ENCODE data around the gene C4orf51.

Gene C4orf51

DNA sequence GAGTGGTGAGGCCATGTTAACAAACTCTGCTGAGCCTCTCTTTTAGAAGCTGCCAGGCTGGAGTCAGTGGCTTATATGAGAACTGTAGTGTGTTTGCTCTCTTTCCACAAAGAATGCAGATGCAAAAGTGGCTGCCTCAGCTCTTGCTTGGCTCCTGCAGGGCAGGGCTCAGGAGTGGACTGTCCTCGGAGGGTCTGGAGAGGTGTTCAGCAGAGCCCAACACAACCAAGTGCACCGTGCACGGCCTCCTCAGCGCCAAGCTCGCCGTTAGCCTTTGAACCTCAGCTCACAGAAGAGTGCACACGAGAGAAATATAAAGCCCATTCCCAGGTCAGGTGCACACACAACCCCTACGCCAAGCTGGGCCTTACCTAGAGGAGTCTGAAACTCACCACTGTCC lies 82.8 kb downstream of the C4orf51 start:
- Histone ChIP-seq H3K36me3 (peaks cover 33 to 82% (median 40%) of the 10 kb centered on the region in 3 donors), H3K27ac (no peak overlapping the region)
- intact Hi-C loops (cut with DNase I; ENCODE audit: low total_unique reads): no loop called here

DNA sequence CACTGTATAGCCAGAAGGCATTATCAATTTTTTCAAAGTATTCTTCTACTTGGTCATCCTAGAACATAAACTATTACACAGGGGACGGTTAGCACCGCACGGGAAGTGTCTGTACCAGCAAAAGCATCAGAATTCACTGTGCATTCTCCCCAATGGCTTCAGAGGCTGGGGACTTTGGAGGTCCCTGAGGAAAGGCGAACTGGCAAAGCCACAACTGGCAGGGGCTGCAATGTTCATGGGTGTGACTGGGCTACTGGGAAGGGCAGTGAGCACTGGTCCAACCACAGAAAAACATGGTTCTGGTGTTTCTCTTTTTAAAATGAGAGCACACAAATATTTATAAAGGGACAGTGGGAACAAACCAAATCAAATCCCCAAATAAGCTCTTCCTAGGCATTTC lies 83.5 kb downstream of the C4orf51 start:
- Histone ChIP-seq H3K27ac (no peak overlapping the region), H3K36me3 (peaks cover 33 to 82% (median 40%) of the 10 kb centered on the region in 3 donors), H3K9me3 (no peaks in the 10 kb centered on the region), H3K27me3 (no peaks in the 10 kb centered on the region), H3K4me3 (no peak overlapping the region), H3K4me1 (peaks cover 0 to 3% (median 0%) of the 10 kb centered on the region in 4 donors)
- intact Hi-C loops (cut with DNase I; ENCODE audit: low total_unique reads): no loop called here
- no peak for DNase-seq
- TF ChIP-seq, protein P1, sequence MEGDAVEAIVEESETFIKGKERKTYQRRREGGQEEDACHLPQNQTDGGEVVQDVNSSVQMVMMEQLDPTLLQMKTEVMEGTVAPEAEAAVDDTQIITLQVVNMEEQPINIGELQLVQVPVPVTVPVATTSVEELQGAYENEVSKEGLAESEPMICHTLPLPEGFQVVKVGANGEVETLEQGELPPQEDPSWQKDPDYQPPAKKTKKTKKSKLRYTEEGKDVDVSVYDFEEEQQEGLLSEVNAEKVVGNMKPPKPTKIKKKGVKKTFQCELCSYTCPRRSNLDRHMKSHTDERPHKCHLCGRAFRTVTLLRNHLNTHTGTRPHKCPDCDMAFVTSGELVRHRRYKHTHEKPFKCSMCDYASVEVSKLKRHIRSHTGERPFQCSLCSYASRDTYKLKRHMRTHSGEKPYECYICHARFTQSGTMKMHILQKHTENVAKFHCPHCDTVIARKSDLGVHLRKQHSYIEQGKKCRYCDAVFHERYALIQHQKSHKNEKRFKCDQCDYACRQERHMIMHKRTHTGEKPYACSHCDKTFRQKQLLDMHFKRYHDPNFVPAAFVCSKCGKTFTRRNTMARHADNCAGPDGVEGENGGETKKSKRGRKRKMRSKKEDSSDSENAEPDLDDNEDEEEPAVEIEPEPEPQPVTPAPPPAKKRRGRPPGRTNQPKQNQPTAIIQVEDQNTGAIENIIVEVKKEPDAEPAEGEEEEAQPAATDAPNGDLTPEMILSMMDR (IDR thresholded peaks at IDR 0.05): no peak

More for the DNA sequence above, 82.8 kb downstream of the C4orf51 start:
- Histone ChIP-seq H3K4me1 (peaks cover 0 to 3% (median 0%) of the 10 kb centered on the region in 4 donors), H3K4me3 (no peak overlapping the region), H3K9me3 (no peaks in the 10 kb centered on the region), H3K27me3 (no peaks in the 10 kb centered on the region)
- TF ChIP-seq, protein P1 (IDR thresholded peaks at IDR 0.05): no peak
- no peak for DNase-seq

- peaks cover 0 to 3% (median 0%) of the 10 kb centered on the region in 4 donors for H3K4me1 ChIP-seq
- no peaks in the 10 kb centered on the region for H3K27me3 ChIP-seq
- no peak for DNase-seq
- peaks cover 22 to 54% (median 33%) of the 10 kb centered on the region in 3 donors for H3K36me3 ChIP-seq
- intact Hi-C loops (cut with DNase I; ENCODE audit: low total_unique reads): no loop called here
- TF ChIP-seq, protein P1 (IDR thresholded peaks at IDR 0.05): no peak
- H3K4me3 ChIP-seq: no peak overlapping the region
- H3K9me3 ChIP-seq: no peaks in the 10 kb centered on the region
- no peak overlapping the region for H3K27ac ChIP-seq
Measured at GRCh38 chr4:145766273-145766672, 86.3 kb downstream of the C4orf51 start.

DNA sequence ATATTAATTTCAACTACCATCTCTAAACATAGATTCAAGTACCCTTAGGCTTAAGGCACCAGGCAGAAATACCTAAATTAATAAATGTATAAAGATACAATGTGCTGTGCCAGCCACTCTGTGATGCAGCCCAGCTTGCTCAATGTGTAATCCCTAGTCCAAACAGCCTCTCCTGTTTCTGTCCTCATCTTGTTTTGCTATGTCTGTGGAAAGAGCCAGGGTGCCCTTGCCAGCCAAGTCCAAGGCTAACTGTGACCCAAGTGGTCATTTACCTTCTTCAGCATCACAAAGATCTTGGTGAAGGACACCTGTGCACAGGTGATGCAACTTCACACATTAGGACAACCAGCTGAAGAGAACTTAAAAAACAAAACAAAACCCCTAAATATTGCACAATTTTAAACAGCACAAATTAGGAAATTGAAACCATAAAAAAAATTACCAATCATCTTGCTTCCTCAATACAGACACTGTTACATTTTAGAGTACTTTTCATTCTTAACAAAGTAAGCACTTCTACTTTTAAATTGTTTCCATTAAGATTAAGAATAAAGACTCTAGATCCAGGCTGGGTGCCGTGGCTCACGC lies 89.6 kb downstream of the C4orf51 start:
- Histone ChIP-seq H3K4me3 (no peak overlapping the region), H3K27ac (no peak overlapping the region), H3K36me3 (peaks cover 24 to 46% (median 25%) of the 10 kb centered on the region in 3 donors), H3K4me1 (no peaks in the 10 kb centered on the region), H3K27me3 (no peaks in the 10 kb centered on the region), H3K9me3 (no peaks in the 10 kb centered on the region)
- intact Hi-C loops (cut with DNase I; ENCODE audit: low total_unique reads): no loop called here
- no peak for DNase-seq
- TF ChIP-seq, protein P1 (IDR thresholded peaks at IDR 0.05): no peak

DNA sequence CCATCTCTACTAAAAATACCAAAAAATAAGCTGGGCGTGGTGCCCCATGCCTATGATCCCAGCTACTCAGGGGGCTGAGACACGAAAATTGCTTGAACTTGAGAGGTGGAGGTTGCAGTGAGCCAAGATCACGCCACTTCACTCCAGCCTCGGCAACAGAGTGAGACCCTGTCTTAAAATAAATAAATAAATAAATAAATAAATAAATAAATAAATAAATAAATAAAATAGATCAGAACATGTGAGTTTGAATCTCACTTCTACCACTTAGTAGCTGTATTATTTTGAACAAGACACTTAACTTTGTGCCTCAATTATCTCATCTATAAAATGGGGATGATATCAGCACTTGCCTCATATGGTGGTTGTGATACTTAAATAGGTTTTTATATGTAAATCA lies 90.2 kb downstream of the C4orf51 start:
- Histone ChIP-seq H3K9me3 (no peaks in the 10 kb centered on the region), H3K36me3 (peaks cover 20 to 46% (median 25%) of the 10 kb centered on the region in 3 donors), H3K27ac (no peak overlapping the region), H3K4me1 (no peaks in the 10 kb centered on the region), H3K27me3 (no peaks in the 10 kb centered on the region), H3K4me3 (no peak overlapping the region)
- TF ChIP-seq, protein P1 (IDR thresholded peaks at IDR 0.05): no peak
- intact Hi-C loops (cut with DNase I; ENCODE audit: low total_unique reads): no loop called here
- no peak for DNase-seq

All from tibial artery (tissue), 4 donors.